Measurements from ENCODE around the gene SMIM10L1. TPM values are rescaled to one million over a fixed set of nuclear protein-coding genes. Genes with fewer than 3 reads are reported as not detected.

The SMIM10L1 gene
- total and polyA plus RNA-seq, 2 donors (not counting 1 experiment from before 2014, with no cell fraction given): 3.6 to 9.6 TPM

DNA sequence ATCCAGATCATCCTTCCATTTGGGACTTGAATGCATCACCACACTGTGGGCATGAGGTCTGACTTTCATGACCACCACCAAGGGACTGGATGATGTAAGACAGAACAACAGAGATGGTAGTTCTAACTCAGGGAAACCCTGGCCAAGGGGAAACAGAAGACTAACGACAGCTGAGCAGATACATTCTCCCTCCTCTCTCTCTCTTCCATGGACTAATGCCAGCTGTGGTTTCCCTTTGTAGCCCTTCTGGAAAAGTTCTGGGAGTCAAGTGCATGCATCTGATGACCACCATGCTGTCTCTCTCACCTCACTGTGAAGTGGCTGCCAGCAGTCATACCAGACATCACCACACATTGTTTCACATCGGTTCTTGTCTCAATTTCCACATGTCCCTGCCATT lies 40.0 kb upstream of the SMIM10L1 start:
- ChIA-PET CTCF (no interaction called here), POLR2A (no interaction called here)
- DNase-seq (no peak), ATAC-seq (ENCODE audit: low read depth) (no peak)
- H3K4me1 ChIP-seq (ENCODE audit: control insufficient read depth in 2 of 2, insufficient read depth in 2 of 2, low read length in 2 of 2): no peaks in the 10 kb centered on the region
- H2AFZ ChIP-seq (ENCODE audit: insufficient read depth, low read depth, low read length, poor library complexity, severe bottlenecking): no peak overlapping the region
- H3K36me3 ChIP-seq (replicated peaks in 1 of 2; ENCODE audit: control extremely low read depth in 1 of 2, control insufficient read depth in 1 of 2, extremely low read depth in 1 of 2, insufficient read depth in 2 of 2, low read length in 1 of 2): peaks cover 0 to 2% of the 10 kb centered on the region in 2 experiments
- H3K4me3 Mint-ChIP-seq: no peak overlapping the region
- peaks cover 0 to 4% (median 0%) of the 10 kb centered on the region in 3 donors for H3K9me3 ChIP-seq (ENCODE audit: control extremely low read depth in 1 of 3, control insufficient read depth in 2 of 3, insufficient read depth in 1 of 3, low read length in 2 of 3)
- H4K20me1 ChIP-seq (ENCODE audit: control insufficient read depth, insufficient read depth, low read length, poor library complexity, severe bottlenecking): peaks cover 6% of the 10 kb centered on the region
- intact Hi-C loops (cut with micrococcal nuclease): no loop called here
- no peaks in the 10 kb centered on the region for H3K9me3 Mint-ChIP-seq (ENCODE audit: insufficient read depth)
- no peak overlapping the region for H3K27ac Mint-ChIP-seq
- peaks cover 43% of the 10 kb centered on the region for H3K79me2 ChIP-seq (ENCODE audit: control insufficient read depth, insufficient read depth, low read length)
- H3K4me1 Mint-ChIP-seq: peaks cover 10% of the 10 kb centered on the region
- no peaks in the 10 kb centered on the region for H3K27me3 ChIP-seq (replicated peaks in 1 of 4; ENCODE audit: control extremely low read depth in 1 of 4, control insufficient read depth in 3 of 4, insufficient read depth in 4 of 4, low read length in 3 of 4)
- H3K9ac ChIP-seq (ENCODE audit: low read length): no peak overlapping the region
- no peak overlapping the region for H3K4me3 ChIP-seq (ENCODE audit: control extremely low read depth in 1 of 5, extremely low read depth in 1 of 5, insufficient read depth in 1 of 5, low read depth in 2 of 5, low read length in 4 of 5)
- H3K27ac ChIP-seq (ENCODE audit: low read length in 2 of 2): no peak overlapping the region
- WGBS (ENCODE audit: insufficient coverage): 0% methylated on average over 1 of the region's 2 CpGs
- TF ChIP-seq, protein P1, sequence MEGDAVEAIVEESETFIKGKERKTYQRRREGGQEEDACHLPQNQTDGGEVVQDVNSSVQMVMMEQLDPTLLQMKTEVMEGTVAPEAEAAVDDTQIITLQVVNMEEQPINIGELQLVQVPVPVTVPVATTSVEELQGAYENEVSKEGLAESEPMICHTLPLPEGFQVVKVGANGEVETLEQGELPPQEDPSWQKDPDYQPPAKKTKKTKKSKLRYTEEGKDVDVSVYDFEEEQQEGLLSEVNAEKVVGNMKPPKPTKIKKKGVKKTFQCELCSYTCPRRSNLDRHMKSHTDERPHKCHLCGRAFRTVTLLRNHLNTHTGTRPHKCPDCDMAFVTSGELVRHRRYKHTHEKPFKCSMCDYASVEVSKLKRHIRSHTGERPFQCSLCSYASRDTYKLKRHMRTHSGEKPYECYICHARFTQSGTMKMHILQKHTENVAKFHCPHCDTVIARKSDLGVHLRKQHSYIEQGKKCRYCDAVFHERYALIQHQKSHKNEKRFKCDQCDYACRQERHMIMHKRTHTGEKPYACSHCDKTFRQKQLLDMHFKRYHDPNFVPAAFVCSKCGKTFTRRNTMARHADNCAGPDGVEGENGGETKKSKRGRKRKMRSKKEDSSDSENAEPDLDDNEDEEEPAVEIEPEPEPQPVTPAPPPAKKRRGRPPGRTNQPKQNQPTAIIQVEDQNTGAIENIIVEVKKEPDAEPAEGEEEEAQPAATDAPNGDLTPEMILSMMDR (IDR thresholded peaks at IDR 0.05): no peak
- TF ChIP-seq EZH2 (IDR thresholded peaks at IDR 0.05; ENCODE audit: borderline replicate concordance, insufficient read depth, low read depth, low read length, poor library complexity, severe bottlenecking): no peak
- no peak overlapping the region for H3K4me2 ChIP-seq (replicated peaks; ENCODE audit: low read depth, low read length, poor library complexity, severe bottlenecking)
- no peaks in the 10 kb centered on the region for H3K27me3 Mint-ChIP-seq

DNA sequence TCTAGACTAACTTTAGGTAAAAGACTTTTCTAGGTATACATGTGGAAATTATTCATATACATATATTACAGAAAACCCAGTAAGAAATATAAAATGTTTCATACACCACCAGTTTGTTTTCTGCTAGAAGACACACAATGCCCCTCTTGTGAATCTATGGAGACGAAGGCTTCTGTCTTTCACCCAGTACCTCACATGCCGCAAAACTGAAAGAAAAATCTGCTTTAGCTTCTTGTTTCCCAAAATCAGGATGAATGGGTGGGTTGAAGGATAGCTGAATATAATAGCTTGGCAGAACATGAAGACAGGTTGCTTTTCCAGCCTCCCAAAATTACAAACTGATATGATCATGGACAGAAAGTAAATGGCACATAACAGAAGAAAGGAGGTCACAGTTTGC lies 37.8 kb upstream of the SMIM10L1 start:
- Histone ChIP-seq H3K36me3 (replicated peaks in 1 of 2; ENCODE audit: control extremely low read depth in 1 of 2, control insufficient read depth in 1 of 2, extremely low read depth in 1 of 2, insufficient read depth in 2 of 2, low read length in 1 of 2) (peaks cover 0 to 2% of the 10 kb centered on the region in 2 experiments), H3K79me2 (ENCODE audit: control insufficient read depth, insufficient read depth, low read length) (peaks cover 46% of the 10 kb centered on the region)
- WGBS (ENCODE audit: insufficient coverage): no CpG with 5 or more reads among the region's 2 CpGs

More for the DNA sequence above, 37.8 kb upstream of the SMIM10L1 start:
- Mint-ChIP-seq H3K9me3 (ENCODE audit: insufficient read depth) (no peaks in the 10 kb centered on the region), H3K4me3 (no peak overlapping the region), H3K27me3 (no peaks in the 10 kb centered on the region), H3K27ac (no peak overlapping the region), H3K4me1 (peaks cover 14% of the 10 kb centered on the region)
- no peaks in the 10 kb centered on the region for H3K27me3 ChIP-seq (replicated peaks in 1 of 4; ENCODE audit: control extremely low read depth in 1 of 4, control insufficient read depth in 3 of 4, insufficient read depth in 4 of 4, low read length in 3 of 4)
- H3K9ac ChIP-seq (ENCODE audit: low read length): no peak overlapping the region
- no peak overlapping the region for H3K4me3 ChIP-seq (ENCODE audit: control extremely low read depth in 1 of 5, extremely low read depth in 1 of 5, insufficient read depth in 1 of 5, low read depth in 2 of 5, low read length in 4 of 5)
- peaks cover 12% of the 10 kb centered on the region for H4K20me1 ChIP-seq (ENCODE audit: control insufficient read depth, insufficient read depth, low read length, poor library complexity, severe bottlenecking)
- no peaks in the 10 kb centered on the region for H3K4me1 ChIP-seq (ENCODE audit: control insufficient read depth in 2 of 2, insufficient read depth in 2 of 2, low read length in 2 of 2)
- no peak overlapping the region for H3K4me2 ChIP-seq (replicated peaks; ENCODE audit: low read depth, low read length, poor library complexity, severe bottlenecking)
- DNase-seq (no peak), ATAC-seq (ENCODE audit: low read depth) (no peak)
- no peak overlapping the region for H2AFZ ChIP-seq (ENCODE audit: insufficient read depth, low read depth, low read length, poor library complexity, severe bottlenecking)
- H3K27ac ChIP-seq (ENCODE audit: low read length in 2 of 2): no peak overlapping the region
- ChIA-PET POLR2A (no interaction called here), CTCF (no interaction called here)
- no peaks in the 10 kb centered on the region for H3K9me3 ChIP-seq (ENCODE audit: control extremely low read depth in 1 of 3, control insufficient read depth in 2 of 3, insufficient read depth in 1 of 3, low read length in 2 of 3)
- intact Hi-C loops (cut with micrococcal nuclease): no loop called here
- TF ChIP-seq EZH2 (IDR thresholded peaks at IDR 0.05; ENCODE audit: borderline replicate concordance, insufficient read depth, low read depth, low read length, poor library complexity, severe bottlenecking): no peak
- TF ChIP-seq, protein P1 (IDR thresholded peaks at IDR 0.05): no peak

Data from B cell (primary cell).